ENCODE data around the gene PYCR2. TPM values are rescaled to one million over a fixed set of nuclear protein-coding genes. Genes with fewer than 3 reads are reported as not detected.

The PYCR2 gene
- total and polyA plus RNA-seq, 4 donors = 22.1 to 61.9 (median 51.9) TPM

- no peak for DNase-seq (ENCODE audit: low read depth in 4 of 6, low spot score in 6 of 6)
- no peaks in the 10 kb centered on the region for H3K27me3 ChIP-seq (ENCODE audit: control insufficient read depth, insufficient read depth, low read length)
- H3K36me3 ChIP-seq (ENCODE audit: control insufficient read depth, insufficient read depth, low read length) = peaks cover 27% of the 10 kb centered on the region
- no peaks in the 10 kb centered on the region for H3K9me3 ChIP-seq (ENCODE audit: control insufficient read depth, insufficient read depth, low read length)
- H3K4me3 ChIP-seq (ENCODE audit: low read depth, low read length) = no peak overlapping the region
- H3K27ac ChIP-seq (ENCODE audit: low read depth, low read length) = no peak overlapping the region
- WGBS (ENCODE audit: insufficient coverage) = 83% methylated on average over 6 of the region's 10 CpGs
- H3K4me1 ChIP-seq (ENCODE audit: control insufficient read depth, insufficient read depth, low read length) = peaks cover 35% of the 10 kb centered on the region
Measured at GRCh38 chr1:225873281-225873850, 50.7 kb downstream of the PYCR2 start.

GRCh38 chr1:225872075-225872430, 52.0 kb downstream of the PYCR2 start:
- H3K9me3 ChIP-seq (ENCODE audit: control insufficient read depth, insufficient read depth, low read length) = no peaks in the 10 kb centered on the region
- peaks cover 27% of the 10 kb centered on the region for H3K36me3 ChIP-seq (ENCODE audit: control insufficient read depth, insufficient read depth, low read length)
- no peak overlapping the region for H3K27ac ChIP-seq (ENCODE audit: low read depth, low read length)
- no peaks in the 10 kb centered on the region for H3K27me3 ChIP-seq (ENCODE audit: control insufficient read depth, insufficient read depth, low read length)
- no peak overlapping the region for H3K4me3 ChIP-seq (ENCODE audit: low read depth, low read length)
- DNase-seq (ENCODE audit: low read depth in 4 of 6, low spot score in 6 of 6) = no peak
- WGBS (ENCODE audit: insufficient coverage) = no CpG with 5 or more reads among the region's 3 CpGs
- H3K4me1 ChIP-seq (ENCODE audit: control insufficient read depth, insufficient read depth, low read length) = peaks cover 22% of the 10 kb centered on the region

- no peaks in the 10 kb centered on the region for H3K9me3 ChIP-seq (ENCODE audit: control insufficient read depth, insufficient read depth, low read length)
- 74% methylated on average over 6 of the region's 11 CpGs for WGBS (ENCODE audit: insufficient coverage)
- no peaks in the 10 kb centered on the region for H3K27me3 ChIP-seq (ENCODE audit: control insufficient read depth, insufficient read depth, low read length)
- no peak overlapping the region for H3K27ac ChIP-seq (ENCODE audit: low read depth, low read length)
- H3K4me1 ChIP-seq (ENCODE audit: control insufficient read depth, insufficient read depth, low read length) = peaks cover 21% of the 10 kb centered on the region
- H3K4me3 ChIP-seq (ENCODE audit: low read depth, low read length) = no peak overlapping the region
- peaks cover 31% of the 10 kb centered on the region for H3K36me3 ChIP-seq (ENCODE audit: control insufficient read depth, insufficient read depth, low read length)
- no peak for DNase-seq (ENCODE audit: low read depth in 4 of 6, low spot score in 6 of 6)
Measured at GRCh38 chr1:225871359-225872074, 52.5 kb downstream of the PYCR2 start.

GRCh38 chr1:225870911-225871310, 53.1 kb downstream of the PYCR2 start:
- Histone ChIP-seq H3K27ac (ENCODE audit: low read depth, low read length) (no peak overlapping the region), H3K27me3 (ENCODE audit: control insufficient read depth, insufficient read depth, low read length) (no peaks in the 10 kb centered on the region), H3K9me3 (ENCODE audit: control insufficient read depth, insufficient read depth, low read length) (no peaks in the 10 kb centered on the region), H3K4me3 (ENCODE audit: low read depth, low read length) (no peak overlapping the region), H3K4me1 (ENCODE audit: control insufficient read depth, insufficient read depth, low read length) (peaks cover 21% of the 10 kb centered on the region), H3K36me3 (ENCODE audit: control insufficient read depth, insufficient read depth, low read length) (peaks cover 35% of the 10 kb centered on the region)
- 35% methylated on average over 3 of the region's 3 CpGs for WGBS (ENCODE audit: insufficient coverage)
- peak in 5 of 6 donors; percentile 36 to 82 (median 62) for DNase-seq (ENCODE audit: low read depth in 4 of 6, low spot score in 6 of 6)

Small RNAs within 50 kb of the gene (small RNA-seq; reads per million reads assigned to genes)
- gene AL117348.1 (ENCODE audit: low replicate concordance) = not detected
- gene NDUFA3P3 (ENCODE audit: low replicate concordance) = not detected

Other genes with a start within 250 kb of the PYCR2 start
- 100 to 1,000 TPM; 275 to 374 TPM for gene SRP9, start 146.4 kb downstream of the PYCR2 start, total RNA-seq
- 100 to 1,000 TPM; 349 to 427 TPM for gene SRP9, start 146.4 kb downstream of the PYCR2 start, polyA plus RNA-seq (ENCODE audit: insufficient read length in 2 of 2)
- 10 to 100 TPM; 36.4 to 95.4 TPM for gene EPHX1, start 114.1 kb downstream of the PYCR2 start, total RNA-seq
- 10 to 100 TPM; 48.5 to 72.8 TPM for gene EPHX1, start 114.1 kb downstream of the PYCR2 start, polyA plus RNA-seq (ENCODE audit: insufficient read length in 2 of 2)
- 10 to 100 TPM; 40.3 to 59.7 TPM for gene TMEM63A, start 41.9 kb downstream of the PYCR2 start, total RNA-seq
- gene TMEM63A, start 41.9 kb downstream of the PYCR2 start, polyA plus RNA-seq (ENCODE audit: insufficient read length in 2 of 2) = 10 to 100 TPM; 87.0 to 97.8 TPM
- under 1 TPM; 0.77 to 0.79 TPM for gene LEFTY1, start 35.1 kb downstream of the PYCR2 start, total RNA-seq
- 1 to 10 TPM; 2.5 to 2.7 TPM for gene LEFTY1, start 35.1 kb downstream of the PYCR2 start, polyA plus RNA-seq (ENCODE audit: insufficient read length in 2 of 2)
- under 1 TPM; 0.40 to 0.44 TPM for gene LEFTY2, start 17.0 kb upstream of the PYCR2 start, total RNA-seq
- under 1 TPM; 0.25 to 0.56 TPM for gene LEFTY2, start 17.0 kb upstream of the PYCR2 start, polyA plus RNA-seq (ENCODE audit: insufficient read length in 2 of 2)
- 10 to 100 TPM; 20.6 to 44.2 TPM for gene SDE2, start 75.1 kb upstream of the PYCR2 start, total RNA-seq
- gene SDE2, start 75.1 kb upstream of the PYCR2 start, polyA plus RNA-seq (ENCODE audit: insufficient read length in 2 of 2) = 10 to 100 TPM; 15.4 to 15.5 TPM
- 100 to 1,000 TPM; 314 to 497 TPM for gene H3-3A, start 138.5 kb upstream of the PYCR2 start, total RNA-seq
- gene H3-3A, start 138.5 kb upstream of the PYCR2 start, polyA plus RNA-seq (ENCODE audit: insufficient read length in 2 of 2) = 100 to 1,000 TPM; 779 to 959 TPM